SK-MEL-5 (cell line): ENCODE measurements around the gene PODNL1. TPM values are rescaled to one million over a fixed set of nuclear protein-coding genes. Genes with fewer than 3 reads are reported as not detected.
"Not testable (repeated sequence)": the region's sequence is repeated elsewhere in the genome, so short reads cannot be mapped to it uniquely, and the experiment has no call there.

Experiments
- DNase-seq: peaks from one replicate; pipeline ENCODE4 v3.0.0-alpha.2; 2016; ENCODE audit warnings: low read depth, low spot score
- in situ Hi-C: cut with HindIII; loops from 2 replicates; pipeline ENCODE4 v1.10.0; 2016; ENCODE audit warnings: low sequenced_read_pairs, high pct_unique_total_duplicates, low pct_unique_long_range_greater_than_20kb
- total RNA-seq: library from RNA; depleted of rRNA; stranded (reverse); fragments of >200 nt; shearing (Covaris generic); gene quantifications from 2 replicates; pipeline ENCODE4 v1.2.3, GENCODE V29; 2014

The PODNL1 gene
- total RNA-seq, 1 experiment from 2014 or later = not detected

DNA sequence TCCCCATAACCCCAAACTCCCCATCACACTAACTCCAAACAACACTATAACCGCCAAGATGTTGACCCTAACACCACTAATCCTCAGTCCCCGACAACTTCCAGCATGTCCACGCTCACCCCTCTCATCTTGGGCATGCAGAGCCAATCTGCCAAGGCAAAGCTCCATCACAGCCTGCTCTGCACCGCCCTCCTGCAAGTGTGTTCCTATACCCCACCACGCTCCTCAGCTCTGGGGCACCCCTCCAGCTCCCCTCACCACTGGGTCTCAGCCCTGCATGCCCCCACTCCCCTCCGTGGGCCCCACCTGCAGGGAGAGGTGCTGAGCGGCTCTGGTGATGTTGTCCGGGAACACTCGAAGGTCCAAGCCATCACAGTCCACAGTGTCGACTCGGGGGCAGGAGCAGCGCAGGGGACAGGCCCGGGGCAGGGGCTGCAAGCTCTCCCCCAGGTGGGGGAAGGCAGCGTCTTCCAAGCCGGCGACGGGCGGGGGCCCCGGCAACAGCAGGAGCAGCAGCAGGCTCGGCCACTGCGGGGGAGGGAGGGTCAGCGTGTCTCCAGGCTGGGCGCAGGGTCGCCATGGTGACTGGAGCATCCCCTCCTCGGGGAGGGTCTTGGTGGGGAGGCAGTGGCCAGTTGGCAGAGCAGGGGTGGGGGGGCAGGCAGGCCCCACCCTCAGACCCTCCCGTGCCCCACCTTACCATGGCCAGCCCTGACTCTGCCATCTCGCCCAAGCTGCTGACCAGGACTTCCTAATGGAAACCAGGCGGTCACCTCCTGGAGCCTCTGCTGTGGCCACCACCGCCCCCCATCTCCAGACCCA is 527 bp downstream of the PODNL1 start:
- in situ Hi-C loops = no loop called here
- no peak for DNase-seq

DNA sequence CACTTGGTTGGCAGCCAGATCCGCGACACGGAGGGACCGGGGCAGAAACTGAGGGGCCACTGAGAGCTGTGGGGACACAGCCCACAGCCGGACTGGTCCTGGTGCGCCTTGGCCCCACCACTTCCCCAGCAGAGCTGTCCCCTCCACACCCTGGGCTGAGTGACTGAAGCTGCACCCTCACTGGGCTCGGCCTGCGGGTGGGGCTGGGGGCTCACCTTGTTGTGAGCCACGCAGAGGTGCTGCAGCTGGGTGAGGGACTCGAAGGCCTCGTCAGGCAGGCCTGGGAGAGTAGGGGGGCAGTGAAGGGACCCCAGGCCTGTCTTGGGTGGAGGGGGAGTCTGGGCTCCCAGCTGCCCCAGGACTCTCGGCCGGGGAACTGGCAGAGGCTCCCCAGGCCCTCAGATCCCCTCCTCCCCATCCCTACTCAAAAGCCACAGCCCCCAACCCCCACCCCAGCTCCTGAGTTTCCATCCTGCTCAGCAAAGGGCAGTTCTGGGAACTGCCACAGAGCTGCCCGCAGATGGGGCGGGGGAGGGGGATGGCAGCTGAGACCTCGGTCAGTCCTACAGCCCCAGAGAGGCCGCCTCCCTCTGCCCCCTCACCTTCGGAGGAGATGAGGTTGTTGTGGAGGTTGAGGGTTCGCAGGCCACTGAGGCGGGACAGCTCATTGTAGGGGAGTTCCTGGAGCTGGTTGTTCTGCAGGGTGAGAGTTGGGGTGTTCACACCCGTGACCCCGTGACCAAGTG is 2.3 kb downstream of the PODNL1 start:
- in situ Hi-C loops = no loop called here

GRCh38 chr19:13934785-13935109 is 3.5 kb downstream of the PODNL1 start:
- DNase-seq = no peak
- in situ Hi-C loops = no loop called here

More for the DNA sequence above, 2.3 kb downstream of the PODNL1 start:
- DNase-seq = no peak

- no peak for DNase-seq
- in situ Hi-C loops = no loop called here
These were observed 5.3 kb downstream of the PODNL1 start for GRCh38 chr19:13932911-13933393.

GRCh38 chr19:13932149-13932637 is 6.0 kb downstream of the PODNL1 start:
- in situ Hi-C loops = no loop called here
- no peak for DNase-seq

GRCh38 chr19:13931391-13932148 is 6.6 kb downstream of the PODNL1 start:
- in situ Hi-C loops = no loop called here

DNA sequence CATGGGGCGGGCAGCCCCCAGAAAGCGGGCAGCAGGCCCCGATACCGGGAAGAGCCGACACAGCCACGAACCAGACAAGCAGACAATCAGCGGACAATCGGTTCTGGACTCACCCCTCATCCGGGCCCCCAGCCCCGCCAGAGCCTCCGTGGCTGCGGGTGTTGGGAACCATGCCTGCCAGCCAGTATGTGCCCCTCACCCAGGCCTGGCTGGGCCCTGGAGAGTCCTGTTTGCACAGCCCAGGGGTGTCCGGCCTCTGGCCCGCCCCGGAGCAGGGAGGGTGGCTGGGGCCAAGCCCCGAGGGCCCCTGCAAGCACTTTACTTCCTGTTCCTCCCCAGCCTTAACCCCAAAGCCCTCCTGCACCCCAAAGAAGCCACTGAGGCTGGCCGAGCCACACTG is 7.8 kb downstream of the PODNL1 start:
- in situ Hi-C loops = no loop called here
- DNase-seq = no peak

More at GRCh38 chr19:13931391-13932148, 6.6 kb downstream of the PODNL1 start:
- no peak for DNase-seq

DNA sequence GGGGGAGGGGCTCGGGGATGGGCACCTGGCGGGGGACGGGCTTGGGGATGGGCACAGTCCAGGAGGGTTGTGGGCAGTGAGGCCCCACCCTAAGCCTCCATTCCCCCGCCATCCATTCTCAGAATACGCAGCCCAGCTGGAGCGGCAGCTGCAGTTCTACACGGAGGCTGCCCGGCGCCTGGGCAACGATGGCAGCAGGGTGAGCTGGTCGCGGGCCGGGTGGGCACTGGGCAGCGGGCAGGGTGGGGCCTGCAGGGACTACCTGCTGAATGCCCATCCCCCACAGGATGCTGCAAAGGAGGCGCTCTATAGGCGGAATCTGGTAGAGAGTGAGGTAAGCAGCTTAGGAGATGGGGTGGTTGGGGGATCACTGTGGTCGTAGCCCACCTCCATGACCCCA is 8.3 kb downstream of the PODNL1 start:
- in situ Hi-C loops = no loop called here
- no peak for DNase-seq

DNA sequence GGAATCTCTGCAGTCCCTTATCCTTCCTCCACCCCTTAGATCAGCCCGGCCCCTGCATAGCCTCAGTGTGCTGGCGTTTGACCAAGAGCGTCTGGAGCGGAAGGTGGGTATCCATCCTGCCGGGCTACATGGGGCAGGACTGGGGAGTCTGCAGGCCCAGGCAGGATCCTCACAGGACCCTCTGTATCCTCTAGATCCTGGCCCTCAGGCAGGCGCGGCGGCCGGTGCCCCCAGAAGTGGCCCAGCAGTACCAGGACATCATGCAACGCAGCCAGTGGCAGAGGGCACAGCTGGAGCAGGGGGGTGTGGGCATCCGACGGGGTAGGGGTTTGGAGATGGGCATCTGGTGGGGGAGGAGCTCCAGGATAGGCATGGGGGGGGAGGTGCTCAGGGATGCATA is 8.9 kb downstream of the PODNL1 start:
- in situ Hi-C loops = no loop called here
- DNase-seq = no peak

DNA sequence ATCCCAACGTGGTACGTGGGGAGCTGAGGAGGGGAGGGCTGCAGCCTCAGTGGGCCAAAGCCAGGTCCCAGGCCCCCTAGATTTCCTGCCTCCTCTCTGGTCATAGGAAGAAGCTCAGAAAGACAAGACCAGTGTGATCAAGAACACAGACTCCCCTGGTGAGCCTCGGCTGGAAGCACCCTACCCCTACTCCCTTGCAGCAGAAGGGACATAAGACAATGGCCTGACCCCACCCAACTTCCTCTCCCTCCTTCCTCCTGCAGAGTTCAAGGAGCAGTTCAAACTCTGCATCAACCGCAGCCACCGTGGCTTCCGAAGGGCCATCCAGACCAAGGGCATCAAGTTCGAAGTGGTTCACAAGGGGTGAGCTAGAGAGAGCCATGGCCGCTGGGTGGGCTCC is 11.5 kb downstream of the PODNL1 start:
- in situ Hi-C loops = no loop called here
- DNase-seq = no peak

DNA sequence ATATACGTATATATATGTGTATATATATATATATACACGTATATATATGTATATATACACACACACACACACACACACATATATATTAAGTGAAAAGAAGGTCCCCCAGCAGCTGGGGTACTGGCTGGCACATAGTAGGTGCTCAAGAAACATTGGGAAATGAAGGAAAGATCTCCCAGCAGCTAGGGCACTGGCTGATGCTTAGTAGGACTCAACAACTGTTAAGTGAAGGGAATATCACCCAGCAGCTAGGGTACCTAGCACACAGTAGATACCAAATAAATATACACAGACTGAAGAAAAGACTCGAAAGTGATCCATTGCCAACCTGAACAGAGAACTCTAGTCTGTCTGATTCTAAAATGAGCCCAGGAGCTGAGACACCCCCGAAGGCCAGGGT is 12.2 kb downstream of the PODNL1 start:
- in situ Hi-C loops = no loop called here
- no peak for DNase-seq

DNA sequence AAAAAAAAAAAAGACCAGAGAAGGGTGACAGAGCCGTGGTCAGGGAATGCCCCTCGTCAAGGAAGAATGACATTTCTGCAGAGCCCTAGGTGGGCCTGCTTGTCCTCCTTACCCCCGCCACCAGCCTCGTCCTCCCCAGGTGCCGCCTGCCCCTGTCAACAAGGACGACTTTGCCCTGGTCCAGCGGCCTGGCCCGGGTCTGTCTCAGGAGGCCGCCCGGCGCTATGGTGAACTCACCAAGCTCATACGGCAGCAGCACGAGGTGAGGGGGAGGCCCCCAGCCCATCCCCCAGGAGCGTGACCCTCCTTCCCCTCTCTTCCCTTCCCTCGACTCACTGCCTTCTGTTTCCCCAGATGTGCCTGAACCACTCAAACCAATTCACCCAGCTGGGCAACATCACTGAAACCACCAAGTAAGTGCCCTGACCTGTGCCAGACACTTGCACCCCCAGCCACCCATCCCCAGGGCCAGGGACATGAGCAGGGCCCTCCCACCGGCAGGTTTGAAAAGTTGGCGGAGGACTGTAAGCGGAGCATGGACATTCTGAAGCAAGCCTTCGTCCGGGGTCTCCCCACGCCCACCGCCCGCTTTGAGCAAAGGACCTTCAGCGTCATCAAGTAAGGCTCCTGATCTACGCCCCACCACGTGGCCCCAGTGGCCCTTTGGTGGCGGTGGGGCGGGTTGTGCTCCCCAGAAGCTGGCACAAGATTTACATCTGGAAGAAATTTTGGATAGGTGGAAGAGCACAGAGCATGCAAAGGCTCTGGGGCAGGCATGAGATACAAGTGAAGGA is 14.8 kb downstream of the PODNL1 start:
- in situ Hi-C loops = no loop called here
- DNase-seq = no peak

DNA sequence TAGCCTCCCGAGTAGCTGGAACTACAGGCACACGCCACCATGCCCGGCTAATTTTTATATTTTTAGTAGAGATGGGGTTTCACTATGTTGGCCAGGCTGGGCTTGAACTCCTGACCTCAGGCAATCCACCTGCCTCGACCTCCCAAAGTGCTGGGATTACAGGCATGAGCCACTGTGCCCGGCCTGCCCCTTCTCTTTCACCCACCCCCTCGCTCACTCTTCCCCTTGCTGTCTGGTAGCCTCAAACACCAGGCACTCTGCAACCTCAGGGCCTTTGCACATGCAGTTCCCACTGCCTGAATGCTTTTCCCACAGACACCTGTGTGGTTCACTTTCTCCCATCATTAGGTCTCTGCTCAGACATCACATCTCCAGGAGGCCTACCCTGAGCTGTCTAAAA is 16.1 kb downstream of the PODNL1 start:
- DNase-seq, in situ Hi-C loops: not testable (repeated sequence)

GRCh38 chr19:13920940-13921747 is 17.1 kb downstream of the PODNL1 start:
- in situ Hi-C loops = no loop called here

DNA sequence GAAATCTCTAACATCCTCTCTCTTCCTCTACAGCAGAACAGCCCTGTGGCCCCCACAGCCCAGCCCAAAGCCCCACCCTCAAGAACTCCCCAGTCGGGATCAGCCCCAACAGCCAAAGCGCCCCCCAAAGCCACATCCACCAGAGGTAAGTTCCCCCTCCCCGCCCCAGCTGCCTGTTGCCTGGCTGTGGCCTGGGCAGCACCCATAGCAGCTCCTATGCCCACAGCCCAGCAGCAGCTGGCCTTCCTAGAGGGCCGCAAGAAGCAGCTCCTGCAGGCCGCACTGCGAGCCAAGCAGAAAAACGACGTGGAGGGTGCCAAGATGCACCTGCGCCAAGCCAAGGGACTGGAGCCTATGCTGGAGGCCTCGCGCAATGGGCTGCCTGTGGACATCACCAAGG is 17.7 kb downstream of the PODNL1 start:
- in situ Hi-C loops = no loop called here
- no peak for DNase-seq

More at GRCh38 chr19:13920940-13921747, 17.1 kb downstream of the PODNL1 start:
- DNase-seq = peak; percentile 84

DNA sequence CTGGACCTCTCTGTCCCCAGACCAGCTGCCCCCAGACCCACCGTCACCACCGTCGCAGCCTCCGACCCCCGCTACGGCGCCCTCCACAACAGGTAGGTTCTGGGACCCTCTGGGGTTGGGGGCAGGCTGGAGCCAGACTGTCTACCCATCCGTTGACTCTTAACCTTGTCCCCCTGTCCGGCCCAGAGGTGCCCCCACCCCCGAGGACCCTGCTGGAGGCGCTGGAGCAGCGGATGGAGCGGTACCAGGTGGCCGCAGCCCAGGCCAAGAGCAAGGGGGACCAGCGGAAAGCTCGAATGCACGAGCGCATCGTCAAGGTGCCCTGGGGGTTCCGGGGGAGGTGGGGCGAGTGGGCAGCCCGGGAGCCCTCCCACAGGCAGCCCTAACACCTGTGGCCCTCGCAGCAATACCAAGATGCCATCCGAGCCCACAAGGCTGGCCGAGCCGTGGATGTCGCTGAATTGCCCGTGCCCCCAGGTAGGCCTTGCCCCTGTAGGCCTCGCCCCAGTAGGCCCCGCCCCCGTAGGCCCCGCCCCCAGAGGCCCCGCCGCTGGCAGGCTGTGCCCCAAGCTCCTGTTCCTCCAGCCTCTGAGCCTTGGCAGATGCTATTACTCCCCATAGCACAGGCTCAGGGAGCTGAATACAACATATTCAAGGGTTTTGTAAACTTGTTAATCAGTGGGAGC is 19.3 kb downstream of the PODNL1 start:
- in situ Hi-C loops = no loop called here
- no peak for DNase-seq
